ENCODE results near the gene DBNDD1.

DNA sequence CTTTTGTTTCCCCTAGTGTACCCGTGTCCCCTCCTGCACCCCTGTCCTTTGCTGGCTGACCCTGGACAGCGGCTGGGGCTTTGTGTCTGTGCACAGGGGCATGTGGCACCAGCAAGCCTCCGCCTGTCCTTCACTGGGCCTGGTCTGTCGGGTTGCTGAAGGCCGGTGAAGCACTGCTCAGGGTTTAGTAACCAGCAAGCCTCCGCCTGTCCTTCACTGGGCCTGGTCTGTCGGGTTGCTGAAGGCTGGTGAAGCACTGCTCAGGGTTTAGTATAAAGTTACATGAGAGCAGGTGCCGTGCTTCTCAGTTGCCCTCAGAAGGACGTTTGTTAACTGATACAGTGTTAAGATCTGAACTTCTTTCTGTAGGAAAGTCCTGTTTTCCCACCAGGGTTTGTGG, 36.9 kb downstream of the DBNDD1 start:
- TF ChIP-seq, protein P1, sequence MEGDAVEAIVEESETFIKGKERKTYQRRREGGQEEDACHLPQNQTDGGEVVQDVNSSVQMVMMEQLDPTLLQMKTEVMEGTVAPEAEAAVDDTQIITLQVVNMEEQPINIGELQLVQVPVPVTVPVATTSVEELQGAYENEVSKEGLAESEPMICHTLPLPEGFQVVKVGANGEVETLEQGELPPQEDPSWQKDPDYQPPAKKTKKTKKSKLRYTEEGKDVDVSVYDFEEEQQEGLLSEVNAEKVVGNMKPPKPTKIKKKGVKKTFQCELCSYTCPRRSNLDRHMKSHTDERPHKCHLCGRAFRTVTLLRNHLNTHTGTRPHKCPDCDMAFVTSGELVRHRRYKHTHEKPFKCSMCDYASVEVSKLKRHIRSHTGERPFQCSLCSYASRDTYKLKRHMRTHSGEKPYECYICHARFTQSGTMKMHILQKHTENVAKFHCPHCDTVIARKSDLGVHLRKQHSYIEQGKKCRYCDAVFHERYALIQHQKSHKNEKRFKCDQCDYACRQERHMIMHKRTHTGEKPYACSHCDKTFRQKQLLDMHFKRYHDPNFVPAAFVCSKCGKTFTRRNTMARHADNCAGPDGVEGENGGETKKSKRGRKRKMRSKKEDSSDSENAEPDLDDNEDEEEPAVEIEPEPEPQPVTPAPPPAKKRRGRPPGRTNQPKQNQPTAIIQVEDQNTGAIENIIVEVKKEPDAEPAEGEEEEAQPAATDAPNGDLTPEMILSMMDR (IDR thresholded peaks at IDR 0.05) = no peak
- TF ChIP-seq POLR2AphosphoS5 (IDR thresholded peaks at IDR 0.05) (no peak), POLR2A (IDR thresholded peaks at IDR 0.05) (no peak), EP300 (IDR thresholded peaks at IDR 0.05) (no peak)
